Activated CD8-positive, alpha-beta T cell treated with anti-CD3 and anti-CD28 coated beads for 36 hours (primary cell): ENCODE measurements around the gene AKAP5. TPM values are rescaled to one million over a fixed set of nuclear protein-coding genes. Genes with fewer than 3 reads are reported as not detected.

ENCODE experiments used
- ATAC-seq: fragments of 200-7000 bp; cut with Tn5 transposase; one replicate; pipeline ENCODE4 v1.10.0; 2021; ENCODE audit warnings: mild to moderate bottlenecking, moderate library complexity
- CTCF ChIA-PET: fragments of 350-600 bp; sonication (Branson Sonifier 250); formaldehyde crosslinking; loops from one replicate; lab custom pipeline; 2021; ENCODE audit warnings: antibody characterized with exemption; lab: Charles Lee
- POLR2A ChIA-PET: fragments of 350-600 bp; sonication (Branson Sonifier 250); formaldehyde crosslinking; loops from one replicate; lab custom pipeline; 2021; ENCODE audit warnings: antibody characterized with exemption; lab: Charles Lee
- DNase-seq: peaks from one replicate; pipeline ENCODE4 v3.0.0-alpha.2; 2020
- H3K27ac Mint-ChIP-seq: one replicate; pipeline ENCODE4 v1.8.0; 2021; ENCODE audit warnings: mild to moderate bottlenecking, mixed read lengths
- H3K27me3 Mint-ChIP-seq: one replicate; pipeline ENCODE4 v1.8.0; 2021; ENCODE audit warnings: mixed read lengths
- H3K36me3 Mint-ChIP-seq: one replicate; pipeline ENCODE4 v1.8.0; 2021; ENCODE audit warnings: low read depth, mixed read lengths
- H3K4me1 Mint-ChIP-seq: one replicate; pipeline ENCODE4 v1.8.0; 2021; ENCODE audit warnings: low read depth, mixed read lengths
- H3K4me3 Mint-ChIP-seq: one replicate; pipeline ENCODE4 v1.8.0; 2021; ENCODE audit warnings: mild to moderate bottlenecking, moderate library complexity, mixed read lengths
- H3K9me3 Mint-ChIP-seq: one replicate; pipeline ENCODE4 v1.8.0; 2021; ENCODE audit warnings: mixed read lengths
- CTCF ChIP-seq: fragments of 200-600 bp; IDR thresholded peaks from one replicate; pipeline ENCODE4 v1.8.0; 2022; ENCODE audit warnings: antibody characterized with exemption, mild to moderate bottlenecking
- intact Hi-C: fragments of 100-400 bp; cut with micrococcal nuclease; formaldehyde crosslinking; loops from one replicate; pipeline ENCODE4 v1.10.0; 2022
- total RNA-seq, 2 experiments: library from RNA; stranded (reverse); gene quantifications; one replicate each; pipeline ENCODE4 v1.2.3, GENCODE V29; 2021

The AKAP5 gene
- total RNA-seq, 2 experiments from 2014 or later: 1.3 to 1.6 TPM

GRCh38 chr14:64508215-64508776 is 43.0 kb downstream of the AKAP5 start:
- Mint-ChIP-seq H3K27me3 (no peaks in the 10 kb centered on the region), H3K9me3 (no peaks in the 10 kb centered on the region), H3K4me1 (peaks cover 49% of the 10 kb centered on the region), H3K27ac (peak overlapping the region; percentile 93), H3K36me3 (peaks cover 39% of the 10 kb centered on the region), H3K4me3 (peak overlapping the region; percentile 79)
- ATAC-seq (no peak), DNase-seq (no peak)
- CTCF ChIA-PET: interaction anchor here (0.7 to 4.0 kb wide), 5 partner anchors 24 to 128 kb away, joined by 3 to 29 read pairs (median 4); no protein-coding TSS in a partner anchor
- POLR2A ChIA-PET: interaction anchor here (0.5 to 1.3 kb wide), 4 partner anchors 12 to 194 kb away, joined by 3 to 4 read pairs (median 3); no protein-coding TSS in a partner anchor
- TF ChIP-seq CTCF: no peak
- intact Hi-C loops: loop anchor here (5.0 kb wide), 1 partner anchor 34 kb away; the partner anchor contains the start of gene HSPA2

GRCh38 chr14:64509036-64509435 is 43.7 kb downstream of the AKAP5 start:
- Mint-ChIP-seq H3K36me3 (peaks cover 41% of the 10 kb centered on the region), H3K4me1 (peaks cover 54% of the 10 kb centered on the region), H3K9me3 (no peaks in the 10 kb centered on the region), H3K27me3 (no peaks in the 10 kb centered on the region), H3K27ac (peak overlapping the region; percentile 73), H3K4me3 (peak overlapping the region; percentile 79)
- intact Hi-C loops: loop anchor here (5.0 kb wide), 1 partner anchor 33 kb away; the partner anchor contains the start of gene HSPA2
- ATAC-seq: no peak
- no peak for DNase-seq
- ChIA-PET CTCF (interaction anchor here (1.0 to 4.0 kb wide), 8 partner anchors 14 to 165 kb away, joined by 3 to 44 read pairs (median 5); partner anchors contain the start of gene HSPA2), POLR2A (interaction anchor here (1.1 to 1.3 kb wide), 2 partner anchors 11 to 12 kb away, joined by 3 read pairs; no protein-coding TSS in a partner anchor)
- no peak for TF ChIP-seq CTCF

- intact Hi-C loops: no loop called here
- H3K36me3 Mint-ChIP-seq: peaks cover 38% of the 10 kb centered on the region
- H3K27me3 Mint-ChIP-seq: no peaks in the 10 kb centered on the region
- H3K4me1 Mint-ChIP-seq: peaks cover 70% of the 10 kb centered on the region
- ChIA-PET CTCF (interaction anchor here (0.6 to 4.0 kb wide), 35 partner anchors 9 to 223 kb away, joined by 3 to 44 read pairs (median 6); partner anchors contain the start of gene HSPA2), POLR2A (no interaction called here)
- H3K9me3 Mint-ChIP-seq: no peaks in the 10 kb centered on the region
- ATAC-seq (peak; percentile 28), DNase-seq (peak; percentile 81)
- H3K27ac Mint-ChIP-seq: peak overlapping the region; percentile 76
- peak; percentile 90 for TF ChIP-seq CTCF
- peak overlapping the region; percentile 41 for H3K4me3 Mint-ChIP-seq
These were observed 45.7 kb downstream of the AKAP5 start for GRCh38 chr14:64510825-64511671.

GRCh38 chr14:64513271-64513670 is 48.0 kb downstream of the AKAP5 start:
- Mint-ChIP-seq H3K27me3 (no peaks in the 10 kb centered on the region), H3K36me3 (peaks cover 29% of the 10 kb centered on the region), H3K27ac (no peak overlapping the region), H3K9me3 (no peaks in the 10 kb centered on the region), H3K4me3 (no peak overlapping the region), H3K4me1 (peaks cover 77% of the 10 kb centered on the region)
- ATAC-seq (no peak), DNase-seq (no peak)
- ChIA-PET CTCF (interaction anchor here (1.1 to 1.3 kb wide), 2 partner anchors 12 to 14 kb away, joined by 3 to 4 read pairs; no protein-coding TSS in a partner anchor), POLR2A (no interaction called here)
- no peak for TF ChIP-seq CTCF
- intact Hi-C loops: no loop called here
